ENCODE results near the gene COL4A1. TPM values are rescaled to one million over a fixed set of nuclear protein-coding genes. Genes with fewer than 3 reads are reported as not detected.

COL4A1 gene
- total RNA-seq, 1 donor from 2014 or later = 105 TPM

GRCh38 chr13:110319774-110320509 lies 13.0 kb upstream of the COL4A1 start:
- DNase-seq (ENCODE audit: low spot score) = no peak
- peaks cover 6% of the 10 kb centered on the region for H3K4me1 Mint-ChIP-seq
- H3K4me2 ChIP-seq = no peak overlapping the region

DNA sequence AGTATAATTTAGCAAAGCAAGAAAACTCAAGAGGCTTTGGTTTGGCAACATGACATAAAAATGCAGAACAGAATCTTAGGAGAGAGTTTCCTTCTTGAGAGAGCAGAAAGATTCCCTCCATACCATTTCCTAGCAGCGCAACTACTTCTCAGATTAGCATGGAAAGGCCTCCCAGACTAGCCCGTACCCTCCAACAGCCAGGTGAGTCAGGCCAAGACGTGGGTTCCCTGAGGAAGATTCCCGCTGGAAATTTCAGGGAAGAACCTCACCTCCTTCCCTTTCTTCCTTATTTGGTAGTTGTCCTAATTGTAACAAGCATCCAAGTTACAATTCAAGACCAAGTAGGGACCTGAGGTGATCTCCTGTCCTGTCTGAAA lies 12.4 kb upstream of the COL4A1 start:
- Histone ChIP-seq H3K4me3 (no peak overlapping the region), H4K20me1 (ENCODE audit: low read depth) (peaks cover 19% of the 10 kb centered on the region), H3K36me3 (no peaks in the 10 kb centered on the region), H3K4me1 (peaks cover 7% of the 10 kb centered on the region), H3K9ac (no peak overlapping the region), H3K27ac (no peak overlapping the region), H2AFZ (replicated peaks) (no peak overlapping the region), H3F3A (ENCODE audit: low read depth) (peaks cover 6% of the 10 kb centered on the region), H3K9me3 (ENCODE audit: low read depth) (no peaks in the 10 kb centered on the region), H3K79me2 (ENCODE audit: low read depth) (peaks cover 72% of the 10 kb centered on the region), H3K4me2 (no peak overlapping the region), H3K27me3 (no peaks in the 10 kb centered on the region)
- no peak for DNase-seq (ENCODE audit: low spot score)
- no peak for TF ChIP-seq EZH2phosphoT487 (IDR thresholded peaks at IDR 0.05)
- TF ChIP-seq, protein P1, sequence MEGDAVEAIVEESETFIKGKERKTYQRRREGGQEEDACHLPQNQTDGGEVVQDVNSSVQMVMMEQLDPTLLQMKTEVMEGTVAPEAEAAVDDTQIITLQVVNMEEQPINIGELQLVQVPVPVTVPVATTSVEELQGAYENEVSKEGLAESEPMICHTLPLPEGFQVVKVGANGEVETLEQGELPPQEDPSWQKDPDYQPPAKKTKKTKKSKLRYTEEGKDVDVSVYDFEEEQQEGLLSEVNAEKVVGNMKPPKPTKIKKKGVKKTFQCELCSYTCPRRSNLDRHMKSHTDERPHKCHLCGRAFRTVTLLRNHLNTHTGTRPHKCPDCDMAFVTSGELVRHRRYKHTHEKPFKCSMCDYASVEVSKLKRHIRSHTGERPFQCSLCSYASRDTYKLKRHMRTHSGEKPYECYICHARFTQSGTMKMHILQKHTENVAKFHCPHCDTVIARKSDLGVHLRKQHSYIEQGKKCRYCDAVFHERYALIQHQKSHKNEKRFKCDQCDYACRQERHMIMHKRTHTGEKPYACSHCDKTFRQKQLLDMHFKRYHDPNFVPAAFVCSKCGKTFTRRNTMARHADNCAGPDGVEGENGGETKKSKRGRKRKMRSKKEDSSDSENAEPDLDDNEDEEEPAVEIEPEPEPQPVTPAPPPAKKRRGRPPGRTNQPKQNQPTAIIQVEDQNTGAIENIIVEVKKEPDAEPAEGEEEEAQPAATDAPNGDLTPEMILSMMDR (IDR thresholded peaks at IDR 0.05) = no peak
- H3K4me3 Mint-ChIP-seq = no peak overlapping the region
- peaks cover 45% of the 10 kb centered on the region for H3K36me3 Mint-ChIP-seq
- peaks cover 15% of the 10 kb centered on the region for H3K9me3 Mint-ChIP-seq
- H3K4me1 Mint-ChIP-seq = peaks cover 5% of the 10 kb centered on the region
- H3K27me3 Mint-ChIP-seq (ENCODE audit: insufficient read depth, low read depth) = peaks cover 6% of the 10 kb centered on the region
- no peak overlapping the region for H3K27ac Mint-ChIP-seq

More at GRCh38 chr13:110319774-110320509, 13.0 kb upstream of the COL4A1 start:
- TF ChIP-seq, protein P1 (IDR thresholded peaks at IDR 0.05) = no peak
- TF ChIP-seq EZH2 (IDR thresholded peaks at IDR 0.05) (no peak), EZH2phosphoT487 (IDR thresholded peaks at IDR 0.05) (no peak)
- Histone ChIP-seq H3K4me3 (no peak overlapping the region), H4K20me1 (ENCODE audit: low read depth) (peaks cover 14% of the 10 kb centered on the region), H3K27me3 (no peaks in the 10 kb centered on the region), H3K27ac (no peak overlapping the region), H3K9me3 (ENCODE audit: low read depth) (no peaks in the 10 kb centered on the region), H2AFZ (replicated peaks) (no peak overlapping the region), H3K4me1 (peaks cover 7% of the 10 kb centered on the region), H3K79me2 (ENCODE audit: low read depth) (peaks cover 73% of the 10 kb centered on the region), H3K36me3 (no peaks in the 10 kb centered on the region), H3K9ac (no peak overlapping the region), H3F3A (ENCODE audit: low read depth) (peaks cover 6% of the 10 kb centered on the region)
- Mint-ChIP-seq H3K36me3 (peaks cover 49% of the 10 kb centered on the region), H3K9me3 (peaks cover 18% of the 10 kb centered on the region), H3K4me3 (no peak overlapping the region), H3K27me3 (ENCODE audit: insufficient read depth, low read depth) (peaks cover 6% of the 10 kb centered on the region), H3K27ac (no peak overlapping the region)

DNA sequence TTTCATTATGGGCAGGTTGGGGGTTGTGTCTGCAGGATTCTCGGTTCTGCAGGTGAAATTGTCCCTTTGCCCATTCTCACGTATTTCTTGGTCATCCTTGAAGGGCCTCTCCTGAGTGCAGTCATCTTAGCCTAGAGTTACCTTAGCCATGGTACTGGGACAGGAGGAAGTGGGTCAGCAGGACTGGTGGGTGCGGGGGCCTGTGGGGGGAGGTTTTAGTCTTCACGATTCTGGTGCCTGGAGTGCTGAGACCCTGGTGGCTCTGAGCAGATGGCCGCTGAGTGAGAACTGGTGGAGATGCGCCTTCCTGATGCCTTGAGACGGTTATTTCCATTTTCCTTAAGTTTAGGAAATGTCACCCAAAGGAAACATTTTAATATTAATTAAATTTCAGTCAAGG lies 12.0 kb upstream of the COL4A1 start:
- peaks cover 71% of the 10 kb centered on the region for H3K79me2 ChIP-seq (ENCODE audit: low read depth)
- Mint-ChIP-seq H3K27me3 (ENCODE audit: insufficient read depth, low read depth) (peaks cover 6% of the 10 kb centered on the region), H3K4me3 (no peak overlapping the region), H3K9me3 (peaks cover 15% of the 10 kb centered on the region), H3K27ac (no peak overlapping the region), H3K4me1 (peaks cover 9% of the 10 kb centered on the region), H3K36me3 (peaks cover 50% of the 10 kb centered on the region)
- DNase-seq (ENCODE audit: low spot score) = no peak
- H3K27ac ChIP-seq = no peak overlapping the region
- peaks cover 6% of the 10 kb centered on the region for H3F3A ChIP-seq (ENCODE audit: low read depth)
- no peaks in the 10 kb centered on the region for H3K27me3 ChIP-seq
- TF ChIP-seq EZH2phosphoT487 (IDR thresholded peaks at IDR 0.05) (no peak), EZH2 (IDR thresholded peaks at IDR 0.05) (no peak)
- TF ChIP-seq, protein P1 (IDR thresholded peaks at IDR 0.05) = no peak
- H2AFZ ChIP-seq (replicated peaks) = no peak overlapping the region
- H3K9ac ChIP-seq = no peak overlapping the region
- H3K9me3 ChIP-seq (ENCODE audit: low read depth) = no peaks in the 10 kb centered on the region
- no peaks in the 10 kb centered on the region for H3K36me3 ChIP-seq
- H3K4me2 ChIP-seq = no peak overlapping the region
- H4K20me1 ChIP-seq (ENCODE audit: low read depth) = peaks cover 24% of the 10 kb centered on the region
- H3K4me1 ChIP-seq = peaks cover 7% of the 10 kb centered on the region
- no peak overlapping the region for H3K4me3 ChIP-seq

Measured in neural progenitor cell (in vitro differentiated cells).